Caco-2 (cell line): ENCODE measurements around the gene ADD3. TPM values are rescaled to one million over a fixed set of nuclear protein-coding genes. Genes with fewer than 3 reads are reported as not detected.

Source experiments
- BruUV-seq: library from RNA; stranded (reverse); fragments of 400-500 nt; replicated peaks from 2 replicates; lab custom pipeline; 2021; lab: Mats Ljungman, UMichigan
- CTCF ChIA-PET: fragments of 300-600 bp; sonication (Branson Sonifier 250); formaldehyde crosslinking; loops from one replicate; lab custom pipeline; 2022; ENCODE audit warnings: antibody characterized with exemption; lab: Charles Lee
- POLR2A ChIA-PET: fragments of 300-600 bp; sonication (Branson Sonifier 250); formaldehyde crosslinking; loops from one replicate; lab custom pipeline; 2022; ENCODE audit warnings: antibody characterized with exemption; lab: Charles Lee
- DNase-seq, 2 experiments: peaks; one replicate each; pipeline versions ENCODE4 v3.0.0 to v3.0.0-alpha.2; 2020 to 2022
- H3K27me3 ChIP-seq: replicated peaks from 2 replicates; pipeline ENCODE4 v1.6.0; 2011; ENCODE audit warnings: low read length; ENCODE audit not compliant: control insufficient read depth, insufficient read depth
- H3K36me3 ChIP-seq: 2 replicates; pipeline ENCODE4 v1.5.1; 2011; ENCODE audit warnings: low read length; ENCODE audit not compliant: control insufficient read depth, insufficient read depth
- H3K4me1 ChIP-seq: fragments of 250-450 bp; sonication (Bioruptor Pico); 2 replicates; pipeline ENCODE4 v1.5.1; 2020; ENCODE audit warnings: mild to moderate bottlenecking
- H3K4me3 ChIP-seq: 2 replicates; pipeline ENCODE4 v1.5.1; 2011; ENCODE audit warnings: low read depth, mild to moderate bottlenecking, control low read depth, low read length
- H3K9me3 ChIP-seq: fragments of 250-450 bp; sonication (Bioruptor Pico); 2 replicates; pipeline ENCODE4 v1.5.1; 2020; ENCODE audit warnings: mild to moderate bottlenecking, moderate library complexity
- H3K27ac Mint-ChIP-seq: one replicate; pipeline ENCODE4 v1.8.0; 2022; ENCODE audit warnings: mixed read lengths; ENCODE audit not compliant: unreplicated experiment
- H3K27me3 Mint-ChIP-seq: one replicate; pipeline ENCODE4 v1.8.0; 2022; ENCODE audit warnings: mixed read lengths; ENCODE audit not compliant: insufficient read depth, unreplicated experiment
- H3K36me3 Mint-ChIP-seq: one replicate; pipeline ENCODE4 v1.8.0; 2022; ENCODE audit warnings: mild to moderate bottlenecking, mixed read lengths; ENCODE audit not compliant: insufficient read depth, unreplicated experiment
- H3K4me1 Mint-ChIP-seq: one replicate; pipeline ENCODE4 v1.8.0; 2022; ENCODE audit warnings: low read depth, mixed read lengths; ENCODE audit not compliant: unreplicated experiment
- H3K4me3 Mint-ChIP-seq: one replicate; pipeline ENCODE4 v1.8.0; 2022; ENCODE audit warnings: mild to moderate bottlenecking, moderate library complexity, mixed read lengths; ENCODE audit not compliant: unreplicated experiment
- H3K9me3 Mint-ChIP-seq: one replicate; pipeline ENCODE4 v1.8.0; 2022; ENCODE audit warnings: mixed read lengths; ENCODE audit not compliant: unreplicated experiment
- intact Hi-C: fragments of 100-400 bp; cut with micrococcal nuclease; formaldehyde crosslinking; loops from one replicate; pipeline ENCODE4 v1.10.0; 2022; ENCODE audit not compliant: unreplicated experiment
- total RNA-seq: library from RNA; stranded (reverse); gene quantifications from 2 replicates; pipeline ENCODE4 v1.2.3, GENCODE V29; 2022
- TF ChIP-seq, protein P1 (sequence below), 2 experiments: fragments of 200-600 bp in 1 of 2; IDR thresholded peaks; 1 replicate in 1 of 2; 2 replicates in 1 of 2; pipeline versions ENCODE4 v1.5.1 to v1.8.0; 2011 to 2022; ENCODE audit warnings: antibody characterized with exemption in 1 of 2, control low read depth in 1 of 2, inconsistent platforms in 1 of 2, low read depth in 1 of 2, low read length in 1 of 2, mild to moderate bottlenecking in 1 of 2, moderate library complexity in 1 of 2; ENCODE audit not compliant: insufficient read depth in 1 of 2, severe bottlenecking in 1 of 2, unreplicated experiment in 1 of 2

ADD3 gene
- total RNA-seq, 1 experiment from 2014 or later = 264 TPM

DNA sequence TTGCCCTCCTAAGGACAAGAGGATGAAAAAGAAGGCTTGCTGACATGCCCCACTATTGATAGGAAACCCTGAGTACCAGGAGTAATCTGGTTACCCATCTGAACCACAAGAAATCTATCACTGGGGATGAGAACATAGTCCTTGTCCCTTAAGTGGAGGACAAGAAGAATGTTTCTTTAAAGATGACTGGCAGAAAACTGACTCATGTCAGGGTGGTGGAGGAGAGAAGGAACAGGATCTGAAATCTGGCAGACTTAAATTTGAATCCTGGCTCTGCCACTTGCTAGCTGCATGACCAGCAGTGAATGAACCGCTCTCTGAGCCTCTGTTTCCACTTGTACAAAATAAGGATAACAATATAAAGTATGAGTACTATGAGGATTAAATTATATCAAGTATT, 45.5 kb upstream of the ADD3 start:
- Histone ChIP-seq H3K27me3 (no peaks in the 10 kb centered on the region), H3K4me3 (no peak overlapping the region), H3K36me3 (no peaks in the 10 kb centered on the region), H3K9me3 (no peaks in the 10 kb centered on the region), H3K4me1 (peaks cover 13% of the 10 kb centered on the region)
- Mint-ChIP-seq H3K36me3 (no peaks in the 10 kb centered on the region), H3K4me1 (peaks cover 25% of the 10 kb centered on the region), H3K9me3 (no peaks in the 10 kb centered on the region), H3K4me3 (no peak overlapping the region), H3K27me3 (no peaks in the 10 kb centered on the region), H3K27ac (no peak overlapping the region)
- CTCF ChIA-PET = no interaction called here
- POLR2A ChIA-PET = interaction anchor here (0.6 kb wide), 1 partner anchor 121 kb away, joined by 3 read pairs; no protein-coding TSS in a partner anchor
- no TSS peak for BruUV-seq
- TF ChIP-seq, protein P1, sequence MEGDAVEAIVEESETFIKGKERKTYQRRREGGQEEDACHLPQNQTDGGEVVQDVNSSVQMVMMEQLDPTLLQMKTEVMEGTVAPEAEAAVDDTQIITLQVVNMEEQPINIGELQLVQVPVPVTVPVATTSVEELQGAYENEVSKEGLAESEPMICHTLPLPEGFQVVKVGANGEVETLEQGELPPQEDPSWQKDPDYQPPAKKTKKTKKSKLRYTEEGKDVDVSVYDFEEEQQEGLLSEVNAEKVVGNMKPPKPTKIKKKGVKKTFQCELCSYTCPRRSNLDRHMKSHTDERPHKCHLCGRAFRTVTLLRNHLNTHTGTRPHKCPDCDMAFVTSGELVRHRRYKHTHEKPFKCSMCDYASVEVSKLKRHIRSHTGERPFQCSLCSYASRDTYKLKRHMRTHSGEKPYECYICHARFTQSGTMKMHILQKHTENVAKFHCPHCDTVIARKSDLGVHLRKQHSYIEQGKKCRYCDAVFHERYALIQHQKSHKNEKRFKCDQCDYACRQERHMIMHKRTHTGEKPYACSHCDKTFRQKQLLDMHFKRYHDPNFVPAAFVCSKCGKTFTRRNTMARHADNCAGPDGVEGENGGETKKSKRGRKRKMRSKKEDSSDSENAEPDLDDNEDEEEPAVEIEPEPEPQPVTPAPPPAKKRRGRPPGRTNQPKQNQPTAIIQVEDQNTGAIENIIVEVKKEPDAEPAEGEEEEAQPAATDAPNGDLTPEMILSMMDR (IDR thresholded peaks at IDR 0.05; ENCODE audit: insufficient read depth in 1 of 2, low read depth in 1 of 2, low read length in 1 of 2, severe bottlenecking in 1 of 2, unreplicated experiment in 1 of 2) = no peak
- no peak for DNase-seq
- intact Hi-C loops = loop anchor here (2.0 kb wide), 1 partner anchor 15 kb away; no protein-coding TSS in a partner anchor

DNA sequence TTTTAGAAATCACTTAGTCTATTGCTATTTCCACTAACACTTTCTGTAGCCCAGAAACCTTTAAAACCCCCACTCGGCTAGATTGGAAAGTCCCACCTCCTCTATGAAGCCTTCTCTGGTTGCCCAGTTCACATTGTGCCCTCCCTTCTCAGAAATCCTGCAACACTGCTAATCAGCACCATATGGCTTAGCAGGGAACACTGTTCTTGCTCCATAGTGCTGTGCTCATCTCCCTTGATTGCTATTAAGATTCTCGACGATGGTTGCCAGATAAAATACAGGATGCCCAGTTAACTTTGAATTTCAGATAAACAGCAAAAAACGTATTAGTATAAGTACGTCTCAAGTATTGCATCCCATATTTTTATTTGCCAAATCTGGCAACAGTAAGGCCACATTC, 44.3 kb upstream of the ADD3 start:
- no peaks in the 10 kb centered on the region for H3K27me3 ChIP-seq
- CTCF ChIA-PET = no interaction called here
- BruUV-seq = no TSS peak
- Mint-ChIP-seq H3K27me3 (no peaks in the 10 kb centered on the region), H3K36me3 (no peaks in the 10 kb centered on the region), H3K4me3 (no peak overlapping the region), H3K4me1 (peaks cover 16% of the 10 kb centered on the region), H3K9me3 (no peaks in the 10 kb centered on the region), H3K27ac (no peak overlapping the region)
- no peak for DNase-seq
- H3K9me3 ChIP-seq = no peaks in the 10 kb centered on the region
- H3K36me3 ChIP-seq = no peaks in the 10 kb centered on the region
- POLR2A ChIA-PET = interaction anchor here (0.6 kb wide), 1 partner anchor 29 kb away, joined by 3 read pairs; no protein-coding TSS in a partner anchor
- TF ChIP-seq, protein P1 (IDR thresholded peaks at IDR 0.05; ENCODE audit: insufficient read depth in 1 of 2, low read depth in 1 of 2, low read length in 1 of 2, severe bottlenecking in 1 of 2, unreplicated experiment in 1 of 2) = no peak
- intact Hi-C loops = loop anchor here (2.0 kb wide), 1 partner anchor 13 kb away; no protein-coding TSS in a partner anchor
- no peak overlapping the region for H3K4me3 ChIP-seq
- H3K4me1 ChIP-seq = peaks cover 24% of the 10 kb centered on the region

DNA sequence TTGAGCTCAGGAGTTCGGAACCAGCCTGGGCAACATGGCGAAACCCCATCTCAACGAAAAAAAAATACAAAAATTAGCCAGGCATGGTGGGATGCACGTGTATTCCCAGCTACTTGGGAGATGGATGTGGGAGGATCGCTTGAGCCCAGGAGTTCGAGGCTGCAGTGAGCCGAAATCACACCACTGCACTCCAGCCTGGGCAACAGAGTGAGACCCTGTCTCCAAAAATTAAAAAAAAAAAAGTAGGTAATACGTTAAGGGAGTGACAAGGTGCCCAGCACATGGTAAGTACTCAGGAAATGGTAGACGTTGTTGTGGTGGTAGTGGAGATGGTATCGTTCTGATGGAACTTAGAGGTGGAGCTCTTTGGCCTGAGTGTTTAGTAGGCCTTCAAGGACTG, 43.5 kb upstream of the ADD3 start:
- H3K9me3 ChIP-seq = no peaks in the 10 kb centered on the region
- POLR2A ChIA-PET = no interaction called here
- peaks cover 15% of the 10 kb centered on the region for H3K4me1 Mint-ChIP-seq
- H3K36me3 ChIP-seq = no peaks in the 10 kb centered on the region
- H3K4me3 Mint-ChIP-seq = no peak overlapping the region
- TF ChIP-seq, protein P1 (IDR thresholded peaks at IDR 0.05; ENCODE audit: insufficient read depth in 1 of 2, low read depth in 1 of 2, low read length in 1 of 2, severe bottlenecking in 1 of 2, unreplicated experiment in 1 of 2) = no peak
- CTCF ChIA-PET = interaction anchor here (1.3 kb wide), 1 partner anchor 80 kb away, joined by 4 read pairs; no protein-coding TSS in a partner anchor
- no peak overlapping the region for H3K27ac Mint-ChIP-seq
- no peaks in the 10 kb centered on the region for H3K27me3 Mint-ChIP-seq
- H3K4me3 ChIP-seq = no peak overlapping the region
- intact Hi-C loops = no loop called here
- H3K27me3 ChIP-seq = no peaks in the 10 kb centered on the region
- DNase-seq = no peak
- peaks cover 24% of the 10 kb centered on the region for H3K4me1 ChIP-seq
- no TSS peak for BruUV-seq
- H3K9me3 Mint-ChIP-seq = peaks cover 4% of the 10 kb centered on the region
- no peaks in the 10 kb centered on the region for H3K36me3 Mint-ChIP-seq
